HepG2 (cell line): ENCODE data around the gene ERBB3. TPM values are rescaled to one million over a fixed set of nuclear protein-coding genes. Genes with fewer than 3 reads are reported as not detected.

Experiments used
- ATAC-seq: fragments of 200-7000 bp; cut with Tn5 transposase; 3 replicates; pipeline ENCODE4 v1.9.1; 2020; ENCODE audit warnings: mild to moderate bottlenecking, moderate library complexity
- BruUV-seq: library from RNA; stranded (reverse); fragments of 400-500 nt; replicated peaks from 2 replicates; lab custom pipeline; 2021; lab: Mats Ljungman, UMichigan
- CTCF ChIA-PET: fragments of 300-600 bp; formaldehyde crosslinking; extraction: SDS; loops from one replicate; lab custom pipeline; 2021; ENCODE audit warnings: low total read pairs, inconsistent platforms, low intra/inter-chr PET ratio; lab: Yijun Ruan, JAX
- POLR2A ChIA-PET: fragments of 350-600 bp; sonication (Branson Sonifier 250); formaldehyde crosslinking; loops from one replicate; lab custom pipeline; 2020; ENCODE audit warnings: antibody characterized with exemption, inconsistent platforms; lab: Yijun Ruan, JAX
- DNase-seq: peaks from one replicate; pipeline ENCODE4 v3.0.0-alpha.2; 2015; ENCODE audit warnings: low spot score
- FAIRE-seq: peaks from 3 replicates; lab custom pipeline; 2011; peaks lifted over from hg19 to GRCh38; lab: Jason Lieb, UNC
- H2AFZ ChIP-seq: one replicate; pipeline ENCODE4 v1.6.1; 2011; ENCODE audit warnings: low read length, inconsistent platforms
- H3K27ac ChIP-seq: fragments of 300-600 bp; 3 replicates; pipeline ENCODE4 v1.8.0; 2011; ENCODE audit warnings: mixed run types, mild to moderate bottlenecking, mixed read lengths, low read length, inconsistent platforms; ENCODE audit not compliant: insufficient read depth; ENCODE audit errors: extremely low read length
- H3K27me3 ChIP-seq, 2 experiments: fragments of 200-600 bp in 1 of 2; 2 replicates in 1 of 2; 3 replicates in 1 of 2; pipeline versions ENCODE4 v1.6.0 to v1.8.0; 2011; ENCODE audit warnings: low read length in 2 of 2, mild to moderate bottlenecking in 2 of 2, moderate library complexity in 2 of 2, inconsistent platforms in 1 of 2; ENCODE audit not compliant: insufficient read depth in 2 of 2, control insufficient read depth in 1 of 2
- H3K36me3 ChIP-seq, 2 experiments: fragments of 200-600 bp in 1 of 2; replicated peaks in 1 of 2; 2 replicates in 1 of 2; 3 replicates in 1 of 2; pipeline versions ENCODE4 v1.5.1 to v1.8.0; 2011; ENCODE audit warnings: low read length in 2 of 2, inconsistent platforms in 1 of 2; ENCODE audit not compliant: insufficient read depth in 2 of 2, control insufficient read depth in 1 of 2
- H3K4me1 ChIP-seq: 2 replicates; pipeline ENCODE4 v1.5.1; 2012; ENCODE audit warnings: low read length, inconsistent platforms; ENCODE audit not compliant: insufficient read depth
- H3K4me2 ChIP-seq: 2 replicates; pipeline ENCODE4 v1.6.0; 2011; ENCODE audit warnings: low read depth, low read length, inconsistent platforms
- H3K4me3 ChIP-seq, 3 experiments: fragments of 200-600 bp in 1 of 3; sonication (generic), shearing (Covaris generic) in 1 of 3; replicated peaks in 1 of 3; 2 replicates each; pipeline ENCODE4 v1.5.1; 2011 to 2016; ENCODE audit warnings: low read length in 3 of 3, inconsistent platforms in 2 of 3, low read depth in 2 of 3, mild to moderate bottlenecking in 2 of 3, control low read depth in 1 of 3, mixed read lengths in 1 of 3; ENCODE audit not compliant: insufficient read depth in 1 of 3
- H3K79me2 ChIP-seq: one replicate; pipeline ENCODE4 v1.6.1; 2011; ENCODE audit warnings: low read length, inconsistent platforms; ENCODE audit not compliant: insufficient read depth
- H3K9ac ChIP-seq: 2 replicates; pipeline ENCODE4 v1.6.0; 2011; ENCODE audit warnings: mild to moderate bottlenecking, low read depth, low read length, inconsistent platforms; ENCODE audit not compliant: insufficient read depth
- H3K9me3 ChIP-seq: 2 replicates; pipeline ENCODE4 v1.5.1; 2012; ENCODE audit warnings: mild to moderate bottlenecking, low read length
- H4K20me1 ChIP-seq: 2 replicates; pipeline ENCODE4 v1.6.0; 2011; ENCODE audit warnings: inconsistent platforms, mild to moderate bottlenecking, low read length, moderate library complexity; ENCODE audit not compliant: insufficient read depth
- CBX5 ChIP-seq: sonication (generic); formaldehyde crosslinking; IDR thresholded peaks from 2 replicates; pipeline ENCODE4 v1.4.0; 2020; ENCODE audit warnings: missing genetic modification reagents, borderline replicate concordance
- GMEB2 ChIP-seq: IDR thresholded peaks from 2 replicates; pipeline ENCODE4 v1.6.1; 2016; ENCODE audit warnings: missing biosample characterization, missing genetic modification reagents, low read depth
- MXD4 ChIP-seq: IDR thresholded peaks from 2 replicates; pipeline ENCODE4 v1.6.1; 2016; ENCODE audit warnings: mild to moderate bottlenecking, missing biosample characterization, missing genetic modification reagents
- TBL1XR1 ChIP-seq: fragments of 150-350 bp; IDR thresholded peaks from 2 replicates; pipeline ENCODE4 v1.6.1; 2014; ENCODE audit warnings: borderline replicate concordance, low read length; ENCODE audit not compliant: partially characterized antibody
- TERF1 ChIP-seq: sonication (generic); formaldehyde crosslinking; IDR thresholded peaks from 2 replicates; pipeline ENCODE4 v1.8.0; 2022; ENCODE audit warnings: mild to moderate bottlenecking, missing genetic modification reagents, moderate library complexity
- TFDP2 ChIP-seq: sonication (generic); formaldehyde crosslinking; IDR thresholded peaks from 2 replicates; pipeline ENCODE4 v1.4.0; 2020; ENCODE audit warnings: missing genetic modification reagents
- ZBTB14 ChIP-seq: sonication (generic); formaldehyde crosslinking; IDR thresholded peaks from 2 replicates; pipeline ENCODE4 v1.4.0; 2020; ENCODE audit warnings: missing genetic modification reagents
- ZFP36L2 ChIP-seq: sonication (generic); formaldehyde crosslinking; IDR thresholded peaks from 2 replicates; pipeline ENCODE4 v1.4.0; 2020; ENCODE audit warnings: missing genetic modification reagents
- ZNF253 ChIP-seq: sonication (generic); formaldehyde crosslinking; IDR thresholded peaks from 2 replicates; pipeline ENCODE4 v1.8.0; 2022; ENCODE audit warnings: mild to moderate bottlenecking, missing genetic modification reagents, borderline replicate concordance
- ZNF546 ChIP-seq: sonication (generic); formaldehyde crosslinking; conservative IDR thresholded peaks from 2 replicates; pipeline ENCODE4 v1.8.1; 2023; ENCODE audit warnings: mild to moderate bottlenecking, missing genetic modification reagents
- ZUFSP ChIP-seq: sonication (generic); formaldehyde crosslinking; IDR thresholded peaks from 2 replicates; pipeline ENCODE4 v1.9.0; 2021; ENCODE audit warnings: missing genetic modification reagents, mild to moderate bottlenecking, borderline replicate concordance
- WGBS: methylation state at CpG from one replicate; pipeline ENCODE4 v1.1.6; 2017; ENCODE audit warnings: low lambda C conversion rate; 5-methylcytosine and 5-hydroxymethylcytosine counted together
- in situ Hi-C: cut with HindIII; loops from 2 replicates; pipeline ENCODE4 v1.10.0; 2017; ENCODE audit warnings: low pct_unique_long_range_greater_than_20kb; ENCODE audit not compliant: extremely low pct_ligation_motif_present
- intact Hi-C: fragments of 100-400 bp; cut with micrococcal nuclease; formaldehyde crosslinking; loops from one replicate; pipeline ENCODE4 v1.10.0; 2022; ENCODE audit not compliant: unreplicated experiment
- polyA plus RNA-seq, 8 experiments: library from polyadenylated mRNA; depleted of rRNA in 3 of 8; stranded (reverse) in 7 of 8; unstranded in 1 of 8; fragments of >200 nt; fragmentation: Illumina TruSeq in 4 of 8; extraction: Trizol in 4 of 8; gene quantifications; 2 replicates each; pipeline versions ENCODE4 v1.2.1 to v1.2.3, GENCODE V29; 2011 to 2016; ENCODE audit warnings: low read depth in 4 of 8, missing spikeins in 1 of 8, mixed read lengths in 1 of 8; ENCODE audit not compliant: insufficient read depth in 1 of 8
- total RNA-seq, 5 experiments: library from RNA; depleted of rRNA; stranded (reverse); fragments of >200 nt; fragmentation: Illumina TruSeq; extraction: Trizol; gene quantifications; 2 replicates each; pipeline ENCODE4 v1.2.3, GENCODE V29; 2016; ENCODE audit warnings: low read depth in 1 of 5

The ERBB3 gene
- total and polyA plus RNA-seq, 2 of the 13 experiments (the other 11 are each of a cell fraction or from before 2014, with no cell fraction given): 93.6 to 358 TPM

- H3K27ac ChIP-seq: no peak overlapping the region
- in situ Hi-C loops (loop anchor here (5.0 to 10.0 kb wide), 3 partner anchors 37 to 297 kb away; partner anchors contain the start of genes RAB5B and SUOX), intact Hi-C loops (loop anchor here (5.0 kb wide), 1 partner anchor 297 kb away; no protein-coding TSS in a partner anchor)
- ChIA-PET POLR2A (no interaction called here), CTCF (no interaction called here)
- no peaks in the 10 kb centered on the region for H3K27me3 ChIP-seq
- H3K9ac ChIP-seq: no peak overlapping the region
- BruUV-seq: no TSS peak
- H4K20me1 ChIP-seq: no peaks in the 10 kb centered on the region
- DNase-seq: no peak
- no peak for TF ChIP-seq TFDP2 (CRISPR knock-in tag)
- no peak for TF ChIP-seq ZBTB14 (CRISPR knock-in tag)
- no peak for TF ChIP-seq GMEB2
- TF ChIP-seq ZNF253: no peak
- TF ChIP-seq CBX5 (CRISPR knock-in tag): no peak
- TF ChIP-seq TERF1 (CRISPR knock-in tag): no peak
- no peak for TF ChIP-seq MXD4 (CRISPR knock-in tag)
- no peak for TF ChIP-seq ZFP36L2 (CRISPR knock-in tag)
- no peak for TF ChIP-seq ZNF546
- no peak for TF ChIP-seq TBL1XR1
- no peak for TF ChIP-seq ZUFSP (CRISPR knock-in tag)
- FAIRE-seq: no peak
- no peak overlapping the region for H2AFZ ChIP-seq
- ATAC-seq: no peak
- no peak overlapping the region for H3K4me2 ChIP-seq
- 90% methylated on average over 18 of the region's 21 CpGs for WGBS
- no peak overlapping the region for H3K4me3 ChIP-seq
- no peaks in the 10 kb centered on the region for H3K9me3 ChIP-seq
- H3K4me1 ChIP-seq: peaks cover 25% of the 10 kb centered on the region
- H3K36me3 ChIP-seq: peaks cover 0 to 28% of the 10 kb centered on the region in 2 experiments; a peak in 4 of 5 replicates
- H3K79me2 ChIP-seq: no peaks in the 10 kb centered on the region
These were observed 45.2 kb upstream of the ERBB3 start for GRCh38 chr12:56034586-56035332.
